ENCODE data around the gene FIBCD1. TPM values are rescaled to one million over a fixed set of nuclear protein-coding genes. Genes with fewer than 3 reads are reported as not detected.

The FIBCD1 gene
- total and polyA plus RNA-seq, 2 of the 8 experiments (the other 6 are each of a cell fraction or from before 2014, with no cell fraction given) = 6.1 to 8.8 TPM

DNA sequence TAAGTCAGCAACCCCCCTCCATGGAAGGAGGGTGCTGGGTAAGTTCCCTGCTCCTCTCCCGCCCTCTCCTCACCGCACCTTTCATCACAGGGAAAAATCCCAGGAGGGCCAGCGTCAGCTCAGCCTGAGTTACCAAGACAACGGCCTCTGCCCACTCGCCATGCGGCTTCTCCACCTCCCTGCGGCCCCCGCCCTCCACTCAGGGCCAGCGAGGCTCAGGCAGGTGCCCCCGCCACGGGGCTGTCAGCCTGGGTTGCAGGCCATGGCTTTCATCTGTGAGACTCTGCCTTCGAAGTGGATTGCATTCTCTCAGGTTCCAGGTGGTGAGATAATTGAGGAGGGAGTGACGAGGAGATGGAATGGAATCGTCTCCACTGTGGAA, 42.7 kb upstream of the FIBCD1 start (continued):
- TF ChIP-seq NANOG (IDR thresholded peaks at IDR 0.05; ENCODE audit: insufficient read depth, low read depth, low read length, poor library complexity, severe bottlenecking) = no peak
